T-cell (primary cell): Measurements from ENCODE around the gene IGFL4. TPM values are rescaled to one million over a fixed set of nuclear protein-coding genes. Genes with fewer than 3 reads are reported as not detected.

Experiments used
- ATAC-seq, 4 experiments: fragments of 200-7000 bp in 3 of 4; fragments of 150-1000 bp in 1 of 4; cut with Tn5 transposase; replicated peaks in 1 of 4; 1 replicate in 3 of 4; 2 replicates in 1 of 4; pipeline ENCODE4 v1.10.0; 2021; ENCODE audit warnings: moderate library complexity in 3 of 4, mild to moderate bottlenecking in 2 of 4, moderate number of reproducible peaks in 1 of 4
- CTCF ChIA-PET, 2 donors: fragments of 300-600 bp; sonication (Branson Sonifier 250); formaldehyde crosslinking; loops; one replicate each; lab custom pipeline; 2022; ENCODE audit warnings: antibody characterized with exemption in 2 of 2; lab: Charles Lee
- POLR2A ChIA-PET, 2 donors: fragments of 300-600 bp; sonication (Branson Sonifier 250); formaldehyde crosslinking; loops; one replicate each; lab custom pipeline; 2022; ENCODE audit warnings: antibody characterized with exemption in 2 of 2; lab: Charles Lee
- DNase-seq, 35 experiments: peaks; one replicate each; pipeline versions ENCODE4 v3.0.0 to v3.0.0-alpha.2; 2013 to 2023
- H3K27ac ChIP-seq: one replicate; pipeline ENCODE4 v1.5.1; 2013; ENCODE audit warnings: low read length
- H3K27me3 ChIP-seq, 2 experiments: replicated peaks in 1 of 2; 1 replicate in 1 of 2; 2 replicates in 1 of 2; pipeline versions ENCODE4 v1.6.1 to v1.7.0; 2013; ENCODE audit warnings: low read length in 1 of 2, mixed read lengths in 1 of 2; ENCODE audit not compliant: control insufficient read depth in 2 of 2, insufficient read depth in 2 of 2; ENCODE audit errors: extremely low read depth in 1 of 2
- H3K36me3 ChIP-seq, 2 donors: 1 replicate in 1 of 2; 2 replicates in 1 of 2; pipeline versions ENCODE4 v1.6.1 to v1.7.0; 2013; ENCODE audit warnings: low read length in 1 of 2; ENCODE audit not compliant: control insufficient read depth in 2 of 2, insufficient read depth in 1 of 2; ENCODE audit errors: extremely low read depth in 1 of 2
- H3K4me1 ChIP-seq, 2 experiments: 1 replicate in 1 of 2; 2 replicates in 1 of 2; pipeline versions ENCODE4 v1.6.1 to v1.7.0; 2013; ENCODE audit warnings: low read length in 2 of 2, mixed read lengths in 1 of 2; ENCODE audit not compliant: insufficient read depth in 2 of 2, control insufficient read depth in 1 of 2; ENCODE audit errors: extremely low read depth in 1 of 2
- H3K4me3 ChIP-seq, 2 donors: 1 replicate in 1 of 2; 2 replicates in 1 of 2; pipeline versions ENCODE4 v1.5.1 to v1.7.0; 2013; ENCODE audit warnings: mild to moderate bottlenecking in 2 of 2, low read length in 1 of 2, moderate library complexity in 1 of 2; ENCODE audit not compliant: control insufficient read depth in 1 of 2; ENCODE audit errors: extremely low read depth in 1 of 2
- H3K9me3 ChIP-seq: 2 replicates; pipeline ENCODE4 v1.7.0; 2013
- H3K27ac Mint-ChIP-seq, 2 donors: one replicate each; pipeline ENCODE4 v1.8.0; 2020 to 2021; ENCODE audit warnings: mild to moderate bottlenecking in 2 of 2, mixed read lengths in 2 of 2
- H3K27me3 Mint-ChIP-seq, 2 donors: one replicate each; pipeline ENCODE4 v1.8.0; 2021 to 2022; ENCODE audit warnings: mixed read lengths in 2 of 2
- H3K36me3 Mint-ChIP-seq: one replicate; pipeline ENCODE4 v1.8.0; 2021; ENCODE audit warnings: mixed read lengths
- H3K4me1 Mint-ChIP-seq, 3 donors: one replicate each; pipeline ENCODE4 v1.8.0; 2020 to 2022; ENCODE audit warnings: mixed read lengths in 3 of 3, mild to moderate bottlenecking in 1 of 3
- H3K4me3 Mint-ChIP-seq, 3 donors: one replicate each; pipeline ENCODE4 v1.8.0; 2020 to 2022; ENCODE audit warnings: mild to moderate bottlenecking in 3 of 3, mixed read lengths in 3 of 3, moderate library complexity in 3 of 3
- H3K9me3 Mint-ChIP-seq, 3 donors: one replicate each; pipeline ENCODE4 v1.8.0; 2020 to 2022; ENCODE audit warnings: mixed read lengths in 3 of 3
- whole genome bisulfite sequencing: methylation state at CpG from one replicate; pipeline ENCODE4 v1.1.5; 2013; ENCODE audit warnings: missing lambda C conversion rate; ENCODE audit not compliant: insufficient coverage; 5-methylcytosine and 5-hydroxymethylcytosine counted together
- total RNA-seq, 35 experiments: library from RNA in 6 of 35; stranded (reverse) in 6 of 35; fragments of 120-200 nt in 1 of 35; gene quantifications; one replicate each; pipeline versions ENCODE4 v1.2.1 to v1.2.4 and lab custom pipeline; 2013 to 2026

IGFL4 gene
- total RNA-seq, 5 donors from 2014 or later (not counting 1 experiment from before 2014, with no cell fraction given): not detected

DNA sequence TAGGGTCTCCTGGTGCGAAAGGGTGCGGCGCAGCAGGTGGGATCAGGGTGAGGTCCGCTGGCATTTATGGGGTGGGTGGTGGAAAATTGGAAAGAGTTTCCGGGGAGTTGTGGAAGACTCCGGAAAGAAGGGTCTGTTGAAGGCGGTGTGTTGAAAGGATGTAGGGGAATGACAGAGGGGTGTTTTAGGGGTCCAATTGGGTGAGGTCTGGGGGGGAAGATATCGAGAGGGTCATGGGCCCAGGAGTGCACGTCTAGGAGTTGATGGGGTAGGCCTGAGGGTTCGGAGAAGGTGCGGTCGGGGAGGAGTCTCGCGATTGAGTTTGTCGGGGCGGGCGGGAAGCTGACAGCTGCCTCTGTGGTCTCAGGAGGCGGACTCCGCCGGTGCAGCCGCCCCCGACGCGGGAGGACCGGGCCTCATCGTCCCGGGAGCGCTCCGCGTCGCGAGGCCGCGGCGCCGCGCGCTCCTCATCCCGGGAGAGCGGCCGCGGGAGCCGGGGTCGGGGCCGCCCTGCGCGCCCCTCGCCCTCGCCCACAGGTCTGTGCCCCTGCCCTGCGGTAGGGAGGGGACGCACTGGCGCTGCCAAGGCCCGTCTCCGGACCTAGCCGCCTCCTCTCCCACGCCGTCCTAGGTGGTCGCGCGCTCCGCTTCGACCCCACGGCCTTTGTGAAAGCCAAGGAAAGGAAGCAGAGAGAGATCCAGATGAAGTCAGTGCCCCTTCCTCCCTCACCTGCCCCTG, 24.9 kb downstream of the IGFL4 start:
- DNase-seq (peak in 28 of 35 experiments; percentile 19 to 62 (median 36)), ATAC-seq (peak; percentile 43 to 55 (median 49))
- Histone ChIP-seq H3K9me3 (no peaks in the 10 kb centered on the region), H3K27ac (no peak overlapping the region), H3K27me3 (peaks cover 2 to 22% of the 10 kb centered on the region in 2 experiments), H3K4me3 (peak overlapping the region; percentile 87 to 91), H3K36me3 (peaks cover 0 to 1% of the 10 kb centered on the region in 2 donors), H3K4me1 (peaks cover 8 to 24% of the 10 kb centered on the region in 2 experiments)
- Mint-ChIP-seq H3K9me3 (no peaks in the 10 kb centered on the region), H3K4me1 (peaks cover 14 to 20% (median 17%) of the 10 kb centered on the region in 3 donors), H3K36me3 (peaks cover 3% of the 10 kb centered on the region), H3K4me3 (peak overlapping the region; percentile 84 to 96 (median 87)), H3K27ac (no peak overlapping the region), H3K27me3 (peaks cover 6 to 10% of the 10 kb centered on the region in 2 donors)
- CTCF ChIA-PET: interaction anchor here in 1 of 2 donors (0.6 to 1.4 kb wide), 2 partner anchors 21 to 246 kb away, joined by 3 to 4 read pairs; partner anchors contain the start of gene CCDC61
- POLR2A ChIA-PET: no interaction called here
- 5% methylated on average over 63 of the region's 63 CpGs for WGBS

DNA sequence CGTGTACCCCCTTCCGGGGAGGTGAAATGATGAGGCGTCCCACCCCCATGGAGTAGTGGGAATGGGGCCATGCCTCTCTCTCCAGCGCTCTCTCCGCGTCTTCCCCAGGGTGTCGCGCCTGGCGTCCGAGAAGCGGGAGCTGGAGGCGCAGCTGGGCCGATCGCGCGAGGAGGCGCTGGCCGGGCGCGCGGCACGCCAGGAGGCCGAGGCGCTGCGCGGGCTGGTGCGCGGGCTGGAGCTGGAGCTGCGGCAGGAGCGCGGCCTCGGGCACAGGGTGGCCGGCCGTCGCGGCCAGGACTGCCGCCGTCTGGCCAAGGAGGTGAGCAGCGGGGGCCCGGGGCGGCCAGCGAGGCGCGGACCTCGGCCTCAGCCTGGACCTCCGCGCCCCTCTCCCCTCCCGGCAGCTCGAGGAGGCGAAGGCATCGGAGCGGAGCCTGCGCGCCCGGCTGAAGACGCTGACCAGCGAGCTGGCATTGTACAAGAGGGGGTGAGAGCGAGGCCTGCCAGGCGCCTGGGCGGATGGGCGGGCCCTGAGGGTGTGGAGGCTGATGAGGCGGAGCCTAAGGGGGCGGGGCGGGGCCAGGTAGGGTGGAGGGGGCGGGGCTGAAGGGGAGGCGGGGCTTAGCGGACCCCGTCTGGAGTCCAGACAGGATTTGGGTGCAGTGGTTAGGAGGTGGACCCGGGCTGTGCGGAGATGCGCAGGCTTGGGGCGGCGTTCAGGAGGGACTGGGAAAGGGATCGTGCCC, 25.7 kb downstream of the IGFL4 start:
- ChIA-PET CTCF (interaction anchor here in 1 of 2 donors (0.6 to 1.4 kb wide), 2 partner anchors 20 to 245 kb away, joined by 3 to 4 read pairs; partner anchors contain the start of gene CCDC61), POLR2A (no interaction called here)
- ATAC-seq: peak; percentile 53 to 74 (median 58)
- Histone ChIP-seq H3K4me1 (peaks cover 8 to 24% of the 10 kb centered on the region in 2 experiments), H3K27ac (no peak overlapping the region), H3K27me3 (peaks cover 2 to 22% of the 10 kb centered on the region in 2 experiments), H3K4me3 (peak overlapping the region; percentile 13 to 87), H3K36me3 (peaks cover 0 to 5% of the 10 kb centered on the region in 2 donors), H3K9me3 (no peaks in the 10 kb centered on the region)
- Mint-ChIP-seq H3K9me3 (no peaks in the 10 kb centered on the region), H3K27me3 (peaks cover 6 to 10% of the 10 kb centered on the region in 2 donors), H3K4me3 (peak overlapping the region; percentile 68 to 96 (median 77)), H3K36me3 (peaks cover 6% of the 10 kb centered on the region), H3K27ac (no peak overlapping the region), H3K4me1 (peaks cover 14 to 20% (median 17%) of the 10 kb centered on the region in 3 donors)
- 31% methylated on average over 49 of the region's 74 CpGs for WGBS
- DNase-seq: peak in 34 of 35 experiments; percentile 32 to 78 (median 58)

DNA sequence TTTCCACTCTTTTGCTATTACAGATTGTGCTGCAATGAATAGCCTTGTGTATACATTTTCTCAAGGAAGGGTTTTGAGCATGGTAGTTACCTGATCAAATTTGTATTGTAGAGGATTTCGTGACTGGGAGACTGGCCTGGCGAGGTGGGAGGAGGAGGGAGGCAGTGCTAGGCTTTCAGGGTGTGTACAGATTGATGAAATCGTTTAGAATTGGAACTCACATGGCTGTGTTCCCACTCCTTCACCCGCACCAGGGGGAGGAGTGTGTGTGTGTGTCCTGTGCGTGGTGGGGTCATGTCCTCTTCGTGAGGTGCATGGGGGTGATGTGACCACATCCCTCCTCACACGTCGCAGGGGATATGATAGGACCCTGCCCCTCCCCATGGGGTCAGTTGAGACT, 26.3 kb downstream of the IGFL4 start:
- Mint-ChIP-seq H3K27me3 (peaks cover 6 to 10% of the 10 kb centered on the region in 2 donors), H3K36me3 (peaks cover 6% of the 10 kb centered on the region), H3K4me1 (peaks cover 14 to 26% (median 20%) of the 10 kb centered on the region in 3 donors), H3K27ac (no peak overlapping the region), H3K9me3 (no peaks in the 10 kb centered on the region), H3K4me3 (peak overlapping the region; percentile 4 to 76 (median 65))
- 100% methylated on average over 2 of the region's 8 CpGs for WGBS
- peaks cover 2 to 22% of the 10 kb centered on the region in 2 experiments for H3K27me3 ChIP-seq
- peaks cover 0 to 5% of the 10 kb centered on the region in 2 donors for H3K36me3 ChIP-seq
- H3K27ac ChIP-seq: no peak overlapping the region
- POLR2A ChIA-PET: no interaction called here
- DNase-seq: no peak
- H3K4me3 ChIP-seq: no peak overlapping the region
- no peak for ATAC-seq
- no peaks in the 10 kb centered on the region for H3K9me3 ChIP-seq
- H3K4me1 ChIP-seq: peaks cover 8 to 27% of the 10 kb centered on the region in 2 experiments
- CTCF ChIA-PET: no interaction called here

DNA sequence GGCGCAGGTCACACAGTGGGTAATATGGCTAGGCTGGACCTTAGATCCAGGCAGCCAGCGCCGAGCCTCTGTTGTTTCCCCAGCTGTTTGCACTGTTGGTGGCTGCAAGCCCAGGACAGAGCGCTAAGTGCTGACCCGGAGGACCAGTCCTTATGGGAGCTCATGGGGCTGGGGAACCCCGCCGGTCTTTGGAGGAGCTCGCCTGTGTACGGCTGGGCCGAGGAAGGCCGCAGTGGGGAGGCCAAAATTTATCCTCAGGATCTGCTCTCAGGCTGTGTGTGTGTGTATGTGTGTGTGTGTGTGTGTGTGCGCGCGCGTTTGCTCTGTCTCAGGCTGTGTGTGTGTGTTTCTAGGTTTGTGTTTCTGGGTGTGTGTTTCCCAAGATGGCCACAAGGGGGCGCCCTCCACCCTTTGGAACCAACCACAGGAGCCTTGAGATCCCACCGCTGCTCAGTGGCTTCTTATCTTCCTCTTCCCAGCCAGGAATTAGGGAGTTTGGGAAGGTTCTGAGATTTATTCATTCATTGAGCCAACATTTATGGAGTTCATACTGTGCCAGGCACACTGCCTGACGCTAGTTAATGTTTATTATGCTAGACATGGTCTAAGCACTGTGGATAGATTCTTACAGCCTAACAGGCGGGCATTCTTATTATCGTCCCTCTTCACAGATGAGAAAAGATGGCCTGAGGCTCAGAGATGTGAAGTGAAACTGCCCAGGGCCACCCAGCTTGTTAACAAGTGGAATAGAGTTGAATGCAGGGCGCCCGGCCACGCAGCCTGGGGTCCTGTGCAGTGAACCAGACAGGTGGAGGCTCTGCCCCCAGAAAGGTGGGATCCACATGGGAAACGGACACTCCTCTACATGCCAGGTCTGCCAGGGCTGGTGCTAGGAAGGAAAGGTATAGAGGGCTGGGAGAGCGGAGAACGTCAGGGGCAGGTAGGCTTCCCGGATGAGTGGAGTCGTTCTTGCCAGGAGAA, 31.0 kb downstream of the IGFL4 start:
- Histone ChIP-seq H3K36me3 (peaks cover 10 to 21% of the 10 kb centered on the region in 2 donors), H3K27me3 (peaks cover 2 to 7% of the 10 kb centered on the region in 2 experiments), H3K9me3 (no peaks in the 10 kb centered on the region), H3K27ac (no peak overlapping the region), H3K4me1 (peaks cover 3 to 8% of the 10 kb centered on the region in 2 experiments), H3K4me3 (no peak overlapping the region)
- ChIA-PET POLR2A (no interaction called here), CTCF (interaction anchor here (0.6 to 1.2 kb wide), 3 partner anchors 14 to 649 kb away, joined by 3 to 4 read pairs (median 3); partner anchors contain the start of gene CCDC61 (in 1 of the 2))
- Mint-ChIP-seq H3K27me3 (peaks cover 6% of the 10 kb centered on the region in 2 donors), H3K36me3 (peaks cover 30% of the 10 kb centered on the region), H3K4me1 (peaks cover 4 to 11% (median 8%) of the 10 kb centered on the region in 3 donors), H3K4me3 (no peak overlapping the region), H3K9me3 (no peaks in the 10 kb centered on the region), H3K27ac (no peak overlapping the region)
- ATAC-seq (peak; percentile 55 to 75 (median 66)), DNase-seq (peak in 29 of 35 experiments; percentile 27 to 80 (median 58))
- WGBS: 89% methylated on average over 17 of the region's 28 CpGs

DNA sequence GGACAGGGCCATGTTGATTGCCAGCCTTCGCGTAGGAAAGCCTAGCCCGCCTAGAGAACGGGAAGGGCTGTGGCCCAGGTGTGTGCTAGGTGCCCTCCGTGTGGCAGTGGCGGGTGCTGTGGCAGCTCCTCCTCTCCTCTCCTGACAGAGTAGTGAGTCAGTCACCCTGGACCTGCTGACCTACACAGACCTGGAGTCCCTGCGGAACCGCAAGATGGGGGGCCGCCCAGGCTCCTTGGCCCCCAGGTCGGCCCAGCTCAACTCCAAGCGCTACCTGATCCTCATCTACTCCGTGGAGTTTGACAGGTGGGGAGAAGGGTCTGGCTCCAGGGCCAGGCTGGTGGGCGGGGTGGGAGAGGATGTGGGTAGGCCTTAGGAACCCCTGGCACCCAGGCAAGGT, 34.4 kb downstream of the IGFL4 start:
- Mint-ChIP-seq H3K27me3 (no peaks in the 10 kb centered on the region), H3K9me3 (no peaks in the 10 kb centered on the region), H3K4me3 (no peak overlapping the region), H3K27ac (no peak overlapping the region), H3K36me3 (peaks cover 28% of the 10 kb centered on the region), H3K4me1 (peaks cover 0 to 6% (median 5%) of the 10 kb centered on the region in 3 donors)
- ATAC-seq (no peak), DNase-seq (no peak)
- Histone ChIP-seq H3K4me1 (peaks cover 0 to 6% of the 10 kb centered on the region in 2 experiments), H3K36me3 (peaks cover 10 to 21% of the 10 kb centered on the region in 2 donors), H3K9me3 (no peaks in the 10 kb centered on the region), H3K4me3 (no peak overlapping the region), H3K27me3 (no peaks in the 10 kb centered on the region), H3K27ac (no peak overlapping the region)
- 99% methylated on average over 9 of the region's 13 CpGs for WGBS
- CTCF ChIA-PET: interaction anchor here in 1 of 2 donors (0.6 kb wide), 1 partner anchor 431 kb away, joined by 3 read pairs; no protein-coding TSS in a partner anchor
- POLR2A ChIA-PET: interaction anchor here in 1 of 2 donors (0.5 kb wide), 1 partner anchor 316 kb away, joined by 8 read pairs; no protein-coding TSS in a partner anchor
